GM12878 (cell line): Measurements from ENCODE around the gene QPCT. TPM values are rescaled to one million over a fixed set of nuclear protein-coding genes. Genes with fewer than 3 reads are reported as not detected.

Experiments used
- ATAC-seq: fragments of 200-7000 bp; cut with Tn5 transposase; 3 replicates; pipeline ENCODE4 v1.9.1; 2020; ENCODE audit warnings: mild to moderate bottlenecking, moderate library complexity
- BruUV-seq: library from RNA; stranded (reverse); fragments of 400-500 nt; replicated peaks from 2 replicates; lab custom pipeline; 2021; lab: Mats Ljungman, UMichigan
- CTCF ChIA-PET: fragments of 300-600 bp; sonication (Branson Sonifier 250); formaldehyde crosslinking; extraction: SDS; loops from one replicate; lab custom pipeline; 2021; ENCODE audit warnings: inconsistent platforms; lab: Yijun Ruan, JAX
- POLR2A ChIA-PET: fragments of 350-600 bp; formaldehyde crosslinking; extraction: SDS; loops from one replicate; lab custom pipeline; 2021; ENCODE audit warnings: inconsistent platforms; lab: Charles Lee
- RAD21 ChIA-PET: fragments of 300-600 bp; sonication (Branson Sonifier 250); formaldehyde crosslinking; loops from one replicate; lab custom pipeline; 2023; ENCODE audit warnings: antibody characterized with exemption; ENCODE audit not compliant: unreplicated experiment; lab: Charles Lee
- SMC1A ChIA-PET: fragments of 300-600 bp; sonication (Branson Sonifier 250); formaldehyde crosslinking; loops from one replicate; lab custom pipeline; 2023; ENCODE audit not compliant: unreplicated experiment, uncharacterized antibody; lab: Charles Lee
- DNase-seq: peaks from one replicate; pipeline ENCODE4 v3.0.0-alpha.2; 2011; ENCODE audit warnings: low read depth, low spot score
- FAIRE-seq: peaks from 3 replicates; lab custom pipeline; 2011; peaks lifted over from hg19 to GRCh38; lab: Jason Lieb, UNC
- H2AFZ ChIP-seq: 2 replicates; pipeline ENCODE4 v1.6.0; 2011; ENCODE audit warnings: low read depth, low read length, control low read depth; ENCODE audit not compliant: control insufficient read depth
- H3K27ac ChIP-seq: 2 replicates; pipeline ENCODE4 v1.5.1; 2011; ENCODE audit warnings: control low read depth; ENCODE audit not compliant: control insufficient read depth, insufficient read depth
- H3K27me3 ChIP-seq, 2 experiments: replicated peaks in 1 of 2; 2 replicates each; pipeline versions ENCODE4 v1.6.0 to v1.6.1; 2011; ENCODE audit warnings: low read length in 1 of 2; ENCODE audit not compliant: control insufficient read depth in 2 of 2, insufficient read depth in 2 of 2
- H3K36me3 ChIP-seq, 2 experiments: 2 replicates each; pipeline ENCODE4 v1.5.1; 2011; ENCODE audit warnings: low read length in 1 of 2; ENCODE audit not compliant: control insufficient read depth in 2 of 2, insufficient read depth in 2 of 2
- H3K4me1 ChIP-seq: 2 replicates; pipeline ENCODE4 v1.6.1; 2011; ENCODE audit warnings: mild to moderate bottlenecking, low read length, moderate library complexity, mixed read lengths; ENCODE audit not compliant: control insufficient read depth, insufficient read depth
- H3K4me2 ChIP-seq: 2 replicates; pipeline ENCODE4 v1.6.0; 2011; ENCODE audit warnings: control low read depth; ENCODE audit not compliant: control insufficient read depth, insufficient read depth
- H3K4me3 ChIP-seq: fragments of 200-600 bp; sonication (generic); 2 replicates; pipeline ENCODE4 v1.5.1; 2016
- H3K79me2 ChIP-seq: 2 replicates; pipeline ENCODE4 v1.6.0; 2011; ENCODE audit warnings: low read length; ENCODE audit not compliant: control insufficient read depth, insufficient read depth
- H3K9ac ChIP-seq: 2 replicates; pipeline ENCODE4 v1.8.0; 2011; ENCODE audit warnings: low read length, control low read depth, mixed read lengths; ENCODE audit not compliant: control insufficient read depth, insufficient read depth
- H3K9me3 ChIP-seq: replicated peaks from 3 replicates; pipeline ENCODE4 v1.5.1; 2011; ENCODE audit warnings: mild to moderate bottlenecking, low read length; ENCODE audit not compliant: control insufficient read depth, insufficient read depth
- H4K20me1 ChIP-seq: 2 replicates; pipeline ENCODE4 v1.6.0; 2011; ENCODE audit not compliant: control insufficient read depth, insufficient read depth
- BMI1 ChIP-seq: fragments of 450-650 bp; IDR thresholded peaks from 2 replicates; pipeline ENCODE4 v1.6.1; 2016; ENCODE audit warnings: mild to moderate bottlenecking, moderate library complexity, borderline replicate concordance
- EED ChIP-seq: sonication (generic); IDR thresholded peaks from 2 replicates; pipeline ENCODE4 v1.6.1; 2016; ENCODE audit warnings: antibody characterized with exemption, low read depth
- IKZF2 ChIP-seq, 2 experiments: fragments of 450-650 bp; IDR thresholded peaks; 2 replicates each; pipeline ENCODE4 v1.6.1; 2017; ENCODE audit warnings: mild to moderate bottlenecking in 2 of 2, moderate library complexity in 2 of 2
- POLR2AphosphoS2 ChIP-seq: IDR thresholded peaks from 2 replicates; pipeline ENCODE4 v1.6.1; 2011; ENCODE audit warnings: low read depth, mild to moderate bottlenecking, low read length, improper control_type of control experiment, moderate library complexity
- RAD21 ChIP-seq: IDR thresholded peaks from 2 replicates; pipeline ENCODE4 v1.6.1; 2011; ENCODE audit warnings: mild to moderate bottlenecking, low read depth, low read length, moderate library complexity; ENCODE audit not compliant: insufficient read depth
- RAD51 ChIP-seq: fragments of 450-650 bp; IDR thresholded peaks from 2 replicates; pipeline ENCODE4 v1.6.1; 2016; ENCODE audit warnings: moderate library complexity, mild to moderate bottlenecking, inconsistent platforms
- SMAD1 ChIP-seq: fragments of 450-650 bp; IDR thresholded peaks from 2 replicates; pipeline ENCODE4 v1.6.1; 2018; ENCODE audit warnings: mild to moderate bottlenecking, low read depth; ENCODE audit not compliant: partially characterized antibody
- WGBS: methylation state at CpG from one replicate; pipeline ENCODE4 v1.1.6; 2016; ENCODE audit warnings: low lambda C conversion rate; ENCODE audit not compliant: insufficient replicate concordance, insufficient coverage; ENCODE audit errors: missing lambda C conversion rate; 5-methylcytosine and 5-hydroxymethylcytosine counted together
- in situ Hi-C: fragments of 300-500 bp; cut with MboI; formaldehyde crosslinking; loops from 9 replicates; pipeline ENCODE4 v1.14.3; 2018; ENCODE audit warnings: mixed read lengths
- intact Hi-C: fragments of 100-400 bp; cut with micrococcal nuclease; formaldehyde crosslinking; loops from one replicate; pipeline ENCODE4 v1.14.2; 2022; ENCODE audit not compliant: unreplicated experiment
- polyA plus RNA-seq, 11 experiments: library from polyadenylated mRNA; depleted of rRNA in 4 of 11; unstranded in 6 of 11; stranded (reverse) in 5 of 11; fragments of >200 nt; fragmentation: Nextera tagmentation in 4 of 11; fragmentation: Illumina TruSeq in 1 of 11; extraction: Ambion mirVana in 4 of 11; extraction: Trizol in 1 of 11; gene quantifications; 1 replicate in 1 of 11; 2 replicates in 10 of 11; pipeline versions ENCODE4 v1.2.1 to v1.2.3, GENCODE V29; 2011 to 2016; ENCODE audit warnings: inconsistent platforms in 2 of 11, missing spikeins in 2 of 11, low read depth in 1 of 11
- total RNA-seq, 4 experiments: library from RNA; depleted of rRNA in 3 of 4; stranded (reverse); fragments of >200 nt in 3 of 4; fragmentation: Illumina TruSeq in 1 of 4; extraction: Trizol in 1 of 4; gene quantifications; 2 replicates each; pipeline versions ENCODE4 v1.2.1 to v1.2.3, GENCODE V29; 2013 to 2021
- TF ChIP-seq, protein P1 (sequence below): fragments of 450-650 bp; IDR thresholded peaks from 2 replicates; pipeline ENCODE4 v1.6.1; 2016; ENCODE audit warnings: mild to moderate bottlenecking
- TF ChIP-seq, protein P2 (sequence below): IDR thresholded peaks from 2 replicates; pipeline ENCODE4 v1.6.1; 2011; ENCODE audit warnings: borderline replicate concordance, low read depth, mild to moderate bottlenecking, moderate library complexity, low read length; ENCODE audit not compliant: insufficient read depth, poor library complexity, severe bottlenecking

Gene QPCT
- total and polyA plus RNA-seq, 10 of the 15 experiments (the other 5 are each of a cell fraction or from before 2014, with no cell fraction given): 0.14 to 0.86 (median 0.18) TPM; not detected in 1

GRCh38 chr2:37358466-37358865 is 14.0 kb downstream of the QPCT start (continued):
- TF ChIP-seq BMI1 (no peak), EED (no peak), RAD21 (no peak), SMAD1 (no peak), POLR2AphosphoS2 (no peak), RAD51 (no peak)
- TF ChIP-seq, protein P1, sequence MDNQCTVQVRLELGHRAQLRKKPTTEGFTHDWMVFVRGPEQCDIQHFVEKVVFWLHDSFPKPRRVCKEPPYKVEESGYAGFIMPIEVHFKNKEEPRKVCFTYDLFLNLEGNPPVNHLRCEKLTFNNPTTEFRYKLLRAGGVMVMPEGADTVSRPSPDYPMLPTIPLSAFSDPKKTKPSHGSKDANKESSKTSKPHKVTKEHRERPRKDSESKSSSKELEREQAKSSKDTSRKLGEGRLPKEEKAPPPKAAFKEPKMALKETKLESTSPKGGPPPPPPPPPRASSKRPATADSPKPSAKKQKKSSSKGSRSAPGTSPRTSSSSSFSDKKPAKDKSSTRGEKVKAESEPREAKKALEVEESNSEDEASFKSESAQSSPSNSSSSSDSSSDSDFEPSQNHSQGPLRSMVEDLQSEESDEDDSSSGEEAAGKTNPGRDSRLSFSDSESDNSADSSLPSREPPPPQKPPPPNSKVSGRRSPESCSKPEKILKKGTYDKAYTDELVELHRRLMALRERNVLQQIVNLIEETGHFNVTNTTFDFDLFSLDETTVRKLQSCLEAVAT: no peak
- TF ChIP-seq, protein P2, sequence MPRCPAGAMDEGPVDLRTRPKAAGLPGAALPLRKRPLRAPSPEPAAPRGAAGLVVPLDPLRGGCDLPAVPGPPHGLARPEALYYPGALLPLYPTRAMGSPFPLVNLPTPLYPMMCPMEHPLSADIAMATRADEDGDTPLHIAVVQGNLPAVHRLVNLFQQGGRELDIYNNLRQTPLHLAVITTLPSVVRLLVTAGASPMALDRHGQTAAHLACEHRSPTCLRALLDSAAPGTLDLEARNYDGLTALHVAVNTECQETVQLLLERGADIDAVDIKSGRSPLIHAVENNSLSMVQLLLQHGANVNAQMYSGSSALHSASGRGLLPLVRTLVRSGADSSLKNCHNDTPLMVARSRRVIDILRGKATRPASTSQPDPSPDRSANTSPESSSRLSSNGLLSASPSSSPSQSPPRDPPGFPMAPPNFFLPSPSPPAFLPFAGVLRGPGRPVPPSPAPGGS: no peak

DNA sequence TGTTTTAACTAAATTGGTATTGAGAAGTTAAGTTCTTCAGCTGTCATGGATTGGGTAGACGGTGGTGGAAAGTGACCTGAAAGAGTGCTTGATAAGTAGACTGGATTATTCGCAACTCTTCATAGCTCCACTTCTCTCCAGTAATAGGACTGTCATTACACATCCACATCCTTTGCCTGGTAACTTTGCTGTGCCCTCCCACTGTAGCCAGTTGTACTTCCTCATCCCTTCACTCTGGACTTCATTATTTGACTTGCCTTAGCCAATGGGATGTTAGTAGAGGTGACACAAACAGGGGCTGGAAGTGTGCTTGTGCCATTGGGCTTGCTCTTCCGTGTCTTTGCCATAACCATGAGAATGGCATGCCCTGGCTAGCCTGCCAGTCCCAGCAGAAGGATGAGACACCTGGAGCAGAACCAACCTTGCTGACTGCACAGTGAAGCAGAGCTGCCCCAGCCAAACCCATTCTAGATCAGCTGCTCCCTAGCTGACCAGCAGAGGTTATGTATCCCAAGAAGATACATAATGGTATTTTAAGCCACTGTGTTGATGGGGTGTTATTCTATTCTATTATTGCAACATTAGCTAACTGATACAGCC is 16.9 kb downstream of the QPCT start:
- ChIA-PET CTCF (interaction anchor here (0.6 to 1.8 kb wide), 4 partner anchors 12 to 192 kb away, joined by 3 to 5 read pairs (median 4); no protein-coding TSS in a partner anchor), POLR2A (no interaction called here), RAD21 (no interaction called here), SMC1A (interaction anchor here (0.9 to 1.5 kb wide), 5 partner anchors 9 to 29 kb away, joined by 3 to 6 read pairs (median 3); no protein-coding TSS in a partner anchor)
- Histone ChIP-seq H3K4me1 (peaks cover 4% of the 10 kb centered on the region), H3K9me3 (no peaks in the 10 kb centered on the region), H2AFZ (no peak overlapping the region), H3K9ac (no peak overlapping the region), H3K27ac (no peak overlapping the region), H4K20me1 (no peaks in the 10 kb centered on the region), H3K4me3 (no peak overlapping the region), H3K27me3 (peaks cover 0 to 12% of the 10 kb centered on the region in 2 experiments; a peak in 1 of 4 replicates), H3K79me2 (no peaks in the 10 kb centered on the region), H3K36me3 (no peaks in the 10 kb centered on the region), H3K4me2 (no peak overlapping the region)
- BruUV-seq: no TSS peak
- DNase-seq (no peak), ATAC-seq (no peak), FAIRE-seq (no peak)
- no peak for TF ChIP-seq IKZF2 (IDR thresholded peaks at IDR 0.05)
- intact Hi-C loops: no loop called here
- WGBS: 99% methylated on average over 3 of the region's 3 CpGs
- in situ Hi-C loops: no loop called here
